Suprapubic skin (tissue), 4 donors: ENCODE data around the gene TGFBR3L.

Experiments
- CTCF ChIP-seq, 2 donors: fragments of 200-600 bp in 1 of 2; fragments of 450-650 bp in 1 of 2; sonication (generic) in 1 of 2; IDR thresholded peaks; one replicate each; pipeline ENCODE4 v1.5.1; 2016 to 2019; ENCODE audit warnings: antibody characterized with exemption in 2 of 2, mild to moderate bottlenecking in 1 of 2, moderate library complexity in 1 of 2
- POLR2A ChIP-seq, 2 donors: fragments of 450-650 bp; IDR thresholded peaks; one replicate each; pipeline ENCODE4 v1.6.1; 2017; ENCODE audit warnings: antibody characterized with exemption in 2 of 2, mild to moderate bottlenecking in 2 of 2, moderate library complexity in 2 of 2
- POLR2AphosphoS5 ChIP-seq, 3 donors: sonication (generic); formaldehyde crosslinking; IDR thresholded peaks; one replicate each; pipeline ENCODE4 v1.6.1; 2017; ENCODE audit warnings: antibody characterized with exemption in 3 of 3

DNA sequence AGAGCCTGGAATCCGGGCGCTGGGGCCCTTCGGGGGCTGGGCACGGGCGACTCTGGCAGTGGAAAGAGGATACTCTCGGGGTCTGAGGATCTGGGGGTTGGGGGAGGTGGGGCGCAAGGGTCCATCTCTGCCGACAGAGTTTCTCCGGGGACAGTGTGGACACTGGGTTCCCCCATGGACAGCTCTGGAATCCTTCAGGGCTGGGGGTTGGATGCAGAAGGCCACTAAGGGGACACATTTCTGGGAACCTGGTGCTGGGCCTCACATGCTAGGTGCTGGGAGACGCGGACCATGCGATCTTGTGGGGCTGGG lies 2.3 kb downstream of the TGFBR3L start:
- TF ChIP-seq CTCF (IDR thresholded peaks at IDR 0.05) (no peak), POLR2A (IDR thresholded peaks at IDR 0.05) (no peak), POLR2AphosphoS5 (IDR thresholded peaks at IDR 0.05) (no peak)
